ENCODE results near the gene TMIE. TPM values are rescaled to one million over a fixed set of nuclear protein-coding genes. Genes with fewer than 3 reads are reported as not detected.

Gene TMIE
- total and polyA plus RNA-seq, 9 of the 15 experiments (the other 6 are each of a cell fraction or from before 2014, with no cell fraction given): not detected

GRCh38 chr3:46736006-46736872 is 35.0 kb downstream of the TMIE start (continued):
- TF ChIP-seq ZBTB40 (IDR thresholded peaks at IDR 0.05) (no peak), ZBTB40 (CRISPR knock-in tag; IDR thresholded peaks at IDR 0.05) (no peak)

Data from K562 (cell line).